Myocyte (in vitro differentiated cells): ENCODE measurements around the gene RFX2. TPM values are rescaled to one million over a fixed set of nuclear protein-coding genes. Genes with fewer than 3 reads are reported as not detected.
A peak's percentile ranks its signal among the peaks of the same experiment; 100 is the strongest.
"Not testable (repeated sequence)": the region's sequence is repeated elsewhere in the genome, so short reads cannot be mapped to it uniquely, and the experiment has no call there.

Experiments
- DNase-seq: peaks from one replicate; pipeline ENCODE4 v3.0.0-alpha.2; 2012; ENCODE audit warnings: low read depth
- total RNA-seq: library from RNA; depleted of rRNA; stranded (reverse); fragments of >200 nt; gene quantifications from 2 replicates; pipeline ENCODE4 v1.2.3, GENCODE V29; 2014

The RFX2 gene
- total RNA-seq, 1 donor from 2014 or later, result 5.8 TPM

DNA sequence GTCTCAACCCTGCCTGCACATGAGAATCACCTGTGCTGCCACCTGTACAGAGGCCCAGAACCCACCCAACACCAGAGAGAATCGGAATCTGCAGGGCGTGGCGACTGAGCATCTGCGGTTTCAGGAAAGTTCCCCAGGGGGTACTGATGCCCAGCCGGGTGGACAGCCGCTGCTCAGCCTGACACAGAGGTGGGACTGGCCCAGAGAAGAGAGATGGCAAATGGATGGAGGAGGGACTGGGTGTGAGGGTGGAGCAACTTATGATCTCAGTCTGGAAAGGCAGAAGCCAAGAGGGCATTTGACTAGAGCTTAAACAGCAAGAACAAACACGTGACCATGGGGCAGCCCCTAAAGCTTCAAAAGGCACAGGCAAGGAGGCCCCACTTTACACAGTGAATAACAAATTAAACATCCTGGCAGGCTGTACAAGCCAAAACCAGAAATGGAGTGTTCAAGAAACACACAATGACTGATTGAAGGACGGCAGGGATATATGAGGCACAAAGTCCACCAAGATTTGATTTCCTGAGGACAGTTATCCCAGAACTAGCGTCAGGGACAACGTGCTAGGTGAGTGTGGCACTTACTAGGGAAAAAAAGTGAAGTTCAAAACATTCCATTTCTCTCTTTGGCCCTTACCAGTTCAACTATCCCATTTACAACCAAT is 135.4 kb downstream of the RFX2 start:
- no peak for DNase-seq

DNA sequence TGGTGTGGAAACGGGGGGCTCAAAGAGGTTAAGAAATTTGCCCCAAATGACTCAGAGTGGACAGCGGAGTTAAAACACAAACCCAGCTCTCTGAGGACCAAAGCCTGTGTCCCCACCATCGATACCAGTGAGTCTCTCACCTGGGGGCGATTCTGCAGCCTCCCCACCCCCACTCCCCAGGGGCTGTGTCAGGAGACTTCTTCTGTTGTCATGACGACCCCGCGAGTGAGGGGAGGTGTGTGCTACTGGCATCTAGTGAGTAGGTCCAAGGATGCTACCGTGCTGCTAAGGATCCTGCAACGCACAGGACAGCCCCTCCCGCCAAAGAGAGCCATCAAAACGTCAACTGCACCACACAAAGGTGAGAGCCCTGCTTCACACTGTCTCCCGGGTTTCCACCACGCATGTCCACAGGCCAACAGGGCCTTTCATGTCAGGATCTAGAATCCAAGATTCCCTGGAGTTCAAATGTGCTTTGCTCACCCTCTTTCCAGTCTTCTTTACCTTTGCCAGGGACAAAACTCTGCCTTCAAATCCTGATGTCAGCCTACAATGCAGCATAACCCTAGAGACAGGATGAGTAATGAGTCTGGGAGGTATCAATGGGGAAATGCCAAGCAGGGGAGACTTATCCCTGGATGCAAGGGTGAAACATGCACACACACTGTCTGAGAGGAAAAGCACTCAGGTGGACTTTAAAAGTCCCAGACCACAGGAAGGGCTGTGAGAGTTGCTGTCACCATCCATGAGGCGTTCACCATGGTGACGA is 136.2 kb downstream of the RFX2 start:
- DNase-seq, result no peak

DNA sequence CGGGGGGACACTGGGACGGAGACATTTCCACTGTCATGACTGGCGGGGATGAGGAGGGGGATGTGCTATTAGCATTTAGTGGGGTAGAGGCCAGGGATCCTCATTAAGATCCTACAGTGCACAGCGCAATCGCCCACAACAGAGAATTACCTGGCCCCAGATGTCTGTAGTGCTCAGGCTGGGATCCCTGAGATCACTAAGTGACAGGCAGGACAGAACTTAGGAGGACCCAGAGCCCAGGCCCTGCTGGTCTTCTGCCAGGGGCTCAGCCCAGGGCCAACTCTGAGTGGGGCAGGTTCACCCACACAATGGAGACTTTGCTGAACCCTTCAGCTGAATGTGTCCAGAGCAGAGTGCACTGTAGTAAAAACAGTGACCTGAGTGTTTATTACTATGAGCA is 136.9 kb downstream of the RFX2 start:
- no peak for DNase-seq

DNA sequence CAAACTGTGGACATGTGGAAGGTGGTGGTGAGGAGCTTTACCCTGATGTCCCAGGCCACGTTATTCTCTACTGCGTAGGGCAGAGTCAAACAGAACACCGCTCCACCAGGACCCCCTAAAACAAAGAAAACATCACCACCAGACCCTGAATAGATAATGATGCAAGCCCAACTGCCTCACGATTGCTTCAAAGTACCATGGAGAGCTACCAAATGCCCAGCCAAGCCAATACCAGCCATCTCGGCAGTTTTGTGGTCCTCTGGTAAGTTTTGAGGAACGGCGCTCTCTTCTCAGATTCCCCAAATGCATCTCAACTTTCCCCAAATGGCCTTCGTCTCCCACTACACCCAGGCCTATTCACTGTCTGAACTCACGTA is 138.0 kb downstream of the RFX2 start:
- DNase-seq, result peak; percentile 37

DNA sequence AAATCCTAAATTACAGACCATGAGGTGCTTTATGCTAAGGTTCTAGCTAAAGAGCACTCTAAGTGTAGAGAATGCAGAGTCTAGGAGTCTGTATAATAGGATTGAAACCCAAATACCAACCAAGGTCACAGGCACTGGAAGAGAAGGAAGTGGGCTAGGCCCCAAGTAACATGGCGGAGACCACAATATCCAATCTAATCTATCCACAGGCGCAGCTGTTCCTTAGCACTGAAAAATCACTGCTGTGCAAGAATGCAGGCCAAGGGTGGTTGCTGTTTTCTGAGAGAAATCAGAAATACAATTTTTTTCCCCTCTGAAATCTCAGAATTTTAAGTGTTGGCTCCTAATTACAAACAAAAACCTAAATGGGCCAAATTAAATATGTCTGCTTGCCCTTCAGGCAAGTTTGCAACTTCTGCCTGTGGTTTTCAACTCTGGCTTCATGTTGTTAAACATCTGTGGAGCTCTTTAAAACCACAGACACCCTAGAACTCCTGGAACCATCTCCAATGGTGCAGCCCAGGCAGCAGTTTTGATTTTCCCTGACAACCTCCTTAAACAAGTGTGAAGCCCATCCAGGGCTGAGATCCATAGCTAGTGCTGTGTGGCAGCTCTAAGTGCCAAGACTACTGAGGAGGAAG is 138.5 kb downstream of the RFX2 start:
- peak; percentile 34 for DNase-seq

DNA sequence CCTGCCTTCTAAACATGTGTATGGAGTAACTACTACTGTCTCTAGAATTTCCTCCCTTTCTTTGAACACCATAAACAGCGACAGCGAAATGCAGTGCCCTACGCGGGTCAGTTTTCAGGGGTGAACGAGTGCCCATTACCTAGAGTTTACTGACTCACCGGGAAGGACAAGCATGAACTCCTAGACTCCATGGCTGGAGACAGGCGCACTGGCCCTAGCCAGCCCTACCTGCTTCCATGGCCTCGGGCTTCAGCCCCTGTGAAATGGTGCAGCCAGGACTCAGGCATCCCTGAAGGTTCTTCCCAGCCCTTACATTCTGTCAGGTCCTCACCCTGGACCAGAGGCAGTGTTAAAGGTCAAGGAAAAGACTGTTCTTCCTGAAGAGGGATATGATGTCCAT is 140.8 kb downstream of the RFX2 start:
- no peak for DNase-seq

DNA sequence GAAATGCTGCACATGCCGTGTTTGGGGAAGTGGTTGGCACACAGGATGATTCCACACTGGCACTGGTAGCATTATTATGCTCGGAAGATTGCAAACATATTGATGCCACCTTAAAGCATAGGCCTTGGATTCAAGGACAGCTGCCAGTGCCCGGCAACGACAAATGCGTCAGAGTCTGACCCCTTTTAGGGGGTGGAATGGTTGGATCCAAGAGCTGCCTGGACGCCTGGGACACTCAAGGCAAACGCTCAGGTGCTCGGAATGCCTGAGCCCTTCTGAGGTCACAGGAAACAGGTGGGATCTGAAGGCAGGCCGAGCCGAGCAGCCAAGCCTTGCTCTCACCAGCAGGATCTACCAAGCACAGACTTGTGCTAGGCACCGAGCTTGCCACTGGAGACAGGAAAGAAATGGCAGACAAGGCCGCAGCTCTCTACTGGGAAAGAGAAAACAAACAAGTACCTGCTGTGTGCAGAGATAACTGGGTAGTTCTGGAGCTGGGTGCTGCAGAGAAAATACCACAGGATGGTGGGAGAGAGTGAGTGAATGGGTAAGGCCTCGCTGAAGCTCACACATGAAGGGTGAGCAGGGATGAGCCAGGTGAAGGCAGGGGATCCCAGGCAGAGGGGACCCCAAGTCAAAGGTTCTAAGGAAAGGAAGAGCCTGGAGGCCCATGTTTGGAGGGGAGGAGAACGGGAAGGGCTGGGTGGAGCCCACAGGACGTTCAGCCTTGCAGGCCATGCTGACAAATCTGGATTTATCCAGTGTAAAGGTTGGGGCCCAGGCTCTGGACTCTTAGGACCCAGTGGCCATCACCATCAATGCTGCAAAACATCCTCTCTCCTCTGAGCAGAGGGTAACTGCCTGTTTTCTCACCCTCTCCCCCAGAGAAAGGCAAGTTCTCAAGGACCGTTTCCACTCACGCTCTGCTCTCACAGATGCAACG is 141.6 kb downstream of the RFX2 start:
- DNase-seq, result no peak

DNA sequence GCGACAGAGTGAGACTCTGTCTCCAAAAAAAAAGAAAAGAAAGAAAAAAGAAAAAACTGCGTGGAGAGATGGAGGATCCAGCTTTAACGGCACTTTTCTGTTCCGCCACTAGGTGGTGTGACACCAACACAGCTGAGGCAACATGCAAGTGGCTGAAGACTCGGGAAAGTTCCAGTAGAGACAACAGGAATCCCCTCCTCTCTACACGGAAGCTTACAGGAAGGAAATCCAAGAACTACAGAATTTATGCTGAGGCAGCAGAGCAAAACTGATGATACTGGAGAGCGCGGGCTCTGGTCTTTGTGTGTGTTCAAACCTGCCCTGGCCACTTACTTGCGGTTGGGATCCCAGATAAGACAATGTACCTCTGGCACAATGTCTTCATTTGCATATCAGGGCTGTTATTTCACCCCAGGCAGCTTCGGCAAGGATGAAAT is 142.3 kb downstream of the RFX2 start:
- DNase-seq, result peak; percentile 78

DNA sequence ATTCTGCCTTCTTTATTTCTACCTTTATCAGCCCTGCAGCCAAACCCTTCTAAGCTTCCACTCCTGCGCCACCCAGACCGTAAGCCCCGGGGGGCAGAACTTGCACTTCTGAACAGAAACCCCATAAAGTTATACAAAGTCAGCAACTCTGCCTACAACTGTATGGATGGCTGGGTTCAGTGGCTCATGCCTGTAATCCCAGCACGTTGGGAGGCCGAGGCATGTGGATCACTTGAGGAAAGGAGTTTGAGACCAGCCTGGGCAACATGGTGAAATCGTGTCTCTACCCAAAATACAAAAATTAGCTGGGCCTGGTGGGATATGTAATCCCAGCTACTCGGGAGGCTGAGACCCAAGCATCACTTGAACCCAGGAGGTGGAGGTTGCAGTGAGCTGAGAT is 142.7 kb downstream of the RFX2 start:
- no peak for DNase-seq

DNA sequence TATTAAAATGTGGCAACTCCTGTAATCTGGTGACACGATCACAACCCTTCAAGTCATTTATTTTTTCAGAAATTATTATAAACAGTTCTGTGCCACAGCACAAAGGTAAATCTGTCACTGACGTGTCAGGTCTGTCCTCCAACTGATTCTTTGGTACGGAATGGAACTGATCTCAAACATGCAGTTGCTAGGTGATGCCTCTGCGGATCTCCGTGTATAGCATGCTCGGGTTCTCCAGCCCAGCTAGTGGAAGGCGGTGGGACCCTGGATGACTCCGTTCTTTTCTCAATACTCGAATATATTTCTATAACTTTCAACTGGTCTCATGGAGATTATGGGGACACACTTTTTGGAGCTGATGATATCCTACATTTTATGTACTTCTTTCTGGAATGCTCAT is 143.4 kb downstream of the RFX2 start:
- no peak for DNase-seq

DNA sequence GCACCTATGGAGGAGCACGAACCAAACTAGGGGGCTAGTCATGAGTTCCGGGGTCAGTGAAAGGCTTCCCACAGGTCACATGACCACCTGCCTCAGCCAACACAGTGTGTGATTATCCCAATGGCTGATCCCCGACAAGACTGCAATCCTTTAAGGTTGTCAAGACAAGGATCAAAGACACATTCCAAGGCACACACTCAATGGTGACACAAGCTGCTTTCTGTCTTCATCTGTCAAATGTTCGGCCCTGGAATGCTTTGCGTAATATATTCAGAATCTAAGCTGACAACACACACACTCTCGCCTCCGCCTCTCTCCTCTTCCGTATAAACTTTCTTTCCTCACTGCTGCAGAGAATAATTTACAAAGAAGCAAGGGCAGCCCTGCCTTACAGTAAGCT is 144.1 kb downstream of the RFX2 start:
- DNase-seq, result no peak

DNA sequence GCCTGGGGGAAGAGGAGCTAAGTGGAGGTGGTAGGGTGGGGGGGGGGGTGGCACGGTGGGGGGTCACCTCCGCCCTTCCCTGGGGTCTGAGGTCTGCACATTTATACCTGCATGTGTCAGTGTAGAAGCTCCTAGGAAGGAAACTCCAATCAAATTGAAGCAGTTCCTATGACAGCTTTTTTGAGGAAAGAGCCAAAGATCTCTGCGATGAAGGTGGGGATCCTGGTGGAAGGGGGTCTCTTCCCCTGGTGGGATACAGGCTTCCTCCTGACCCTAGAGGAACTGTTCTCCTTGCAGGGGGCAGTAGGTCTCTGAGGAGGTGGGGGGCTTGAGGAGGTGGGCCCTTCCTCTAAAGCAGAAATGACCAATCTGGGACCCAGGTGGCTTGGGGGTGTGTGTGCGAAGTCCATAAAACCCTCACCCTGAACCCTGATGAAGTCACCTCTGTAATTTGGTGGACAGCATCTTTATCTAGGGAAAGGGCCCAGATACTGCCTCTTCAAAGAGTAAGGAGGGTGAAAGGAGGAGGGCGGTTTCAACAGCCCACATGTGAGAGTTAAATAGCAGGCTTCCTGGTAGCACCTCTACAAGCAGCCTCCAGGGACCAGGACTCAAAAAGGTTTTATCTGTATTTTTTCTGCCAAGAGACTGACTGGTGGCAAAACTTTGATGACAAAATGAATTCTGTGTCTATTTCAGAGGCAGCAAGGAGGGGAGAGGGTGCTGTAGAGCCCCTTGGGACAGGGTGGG is 145.3 kb downstream of the RFX2 start:
- no peak for DNase-seq

DNA sequence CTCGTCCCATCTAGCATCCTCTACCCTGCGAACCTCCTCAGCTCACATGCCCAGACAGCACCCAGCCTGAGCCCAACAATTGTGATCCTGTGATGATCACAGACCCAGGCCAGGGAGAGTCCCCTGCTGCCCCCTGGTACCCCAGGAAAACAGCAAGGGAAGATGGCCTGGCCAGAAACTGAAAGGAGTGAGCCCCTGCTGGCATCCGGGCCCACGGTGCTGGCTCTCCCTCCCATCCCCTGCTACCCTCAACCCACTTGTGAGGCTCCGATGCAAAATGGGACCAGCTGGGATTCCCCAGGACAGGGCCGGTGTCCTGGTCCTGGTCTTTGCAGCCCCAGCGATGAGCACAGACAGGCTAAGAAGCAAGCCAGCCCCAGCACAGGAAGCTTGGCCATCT is 146.4 kb downstream of the RFX2 start:
- no peak for DNase-seq

DNA sequence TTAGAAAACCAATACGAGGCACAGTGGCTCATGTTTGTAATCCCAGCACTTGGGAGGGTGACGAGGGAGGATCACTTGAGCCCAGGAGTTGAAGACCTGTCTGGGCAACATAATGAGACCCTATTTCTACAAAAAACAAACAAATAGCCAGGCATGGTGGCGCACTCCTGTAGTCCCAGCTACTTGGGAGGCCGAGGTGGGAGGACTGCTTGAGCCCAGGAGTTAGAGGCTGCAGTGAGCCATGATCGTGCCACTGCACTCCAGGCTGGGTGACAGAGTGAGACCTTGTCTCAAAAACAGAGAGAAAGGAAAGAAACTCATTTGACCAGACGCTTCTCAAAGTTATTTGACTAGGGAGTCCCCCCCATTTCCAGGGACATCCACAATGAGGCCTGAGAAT is 147.0 kb downstream of the RFX2 start:
- DNase-seq, result not testable (repeated sequence)

DNA sequence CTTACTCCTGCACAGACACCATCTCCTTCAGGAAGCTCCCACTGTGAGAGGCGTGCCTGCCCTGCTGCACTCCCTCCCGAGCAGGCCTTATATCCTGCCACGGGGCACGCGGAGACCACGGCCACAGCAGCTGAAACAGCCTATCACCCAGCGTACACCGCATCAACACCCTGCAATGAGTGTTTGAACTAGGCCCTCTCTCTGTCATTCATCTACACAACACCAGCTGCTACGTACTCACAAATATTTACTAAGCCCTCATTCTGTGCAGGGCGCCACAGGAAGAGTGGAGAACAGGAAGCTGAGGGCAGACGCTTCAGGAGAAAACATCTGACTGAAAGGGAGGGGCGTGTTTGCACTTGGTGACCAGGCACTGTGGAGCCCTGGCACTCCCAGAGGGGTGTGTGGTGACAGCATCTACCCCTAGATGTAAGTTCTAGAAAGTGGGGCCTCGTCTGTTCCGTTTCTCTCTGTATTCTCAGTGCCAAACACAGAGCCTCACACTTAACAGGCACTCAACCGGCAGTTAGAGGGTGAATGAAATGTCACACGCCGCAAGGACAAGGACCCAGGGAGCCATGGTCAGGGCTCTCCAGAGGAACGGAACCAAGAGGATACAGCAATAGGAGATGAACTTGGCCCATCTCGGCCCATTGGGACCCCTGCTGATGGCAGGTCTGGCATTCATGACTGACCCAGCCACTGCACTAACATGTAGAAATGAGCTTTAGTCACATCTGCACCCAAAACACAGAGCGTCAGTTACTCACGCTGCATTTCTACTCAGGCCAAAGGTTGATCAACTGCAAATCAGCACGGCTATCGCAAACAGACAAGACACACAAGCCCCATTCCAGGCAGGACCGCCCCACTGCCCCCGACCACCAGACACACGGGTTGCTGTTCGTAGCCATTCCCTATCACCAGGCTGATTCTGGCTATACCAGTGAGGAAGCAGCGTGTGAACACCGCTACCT is 148.0 kb downstream of the RFX2 start:
- peak; percentile 92 for DNase-seq

DNA sequence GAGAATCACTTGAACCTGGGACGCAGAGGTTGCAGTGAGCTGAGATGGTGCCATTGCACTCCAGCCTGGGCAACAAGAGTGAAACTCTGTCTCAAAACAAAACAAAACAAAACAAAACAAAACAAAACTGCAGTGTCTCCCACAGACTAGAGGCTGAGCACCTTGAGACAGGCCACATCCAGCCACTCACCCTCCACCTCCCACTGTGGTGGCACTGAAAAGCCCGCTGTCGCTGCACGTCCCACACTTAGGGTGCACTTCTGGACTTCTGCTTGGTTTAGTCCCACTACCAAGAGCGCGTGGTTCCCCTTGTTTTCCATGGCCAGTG is 148.7 kb downstream of the RFX2 start:
- DNase-seq, result not testable (repeated sequence)

DNA sequence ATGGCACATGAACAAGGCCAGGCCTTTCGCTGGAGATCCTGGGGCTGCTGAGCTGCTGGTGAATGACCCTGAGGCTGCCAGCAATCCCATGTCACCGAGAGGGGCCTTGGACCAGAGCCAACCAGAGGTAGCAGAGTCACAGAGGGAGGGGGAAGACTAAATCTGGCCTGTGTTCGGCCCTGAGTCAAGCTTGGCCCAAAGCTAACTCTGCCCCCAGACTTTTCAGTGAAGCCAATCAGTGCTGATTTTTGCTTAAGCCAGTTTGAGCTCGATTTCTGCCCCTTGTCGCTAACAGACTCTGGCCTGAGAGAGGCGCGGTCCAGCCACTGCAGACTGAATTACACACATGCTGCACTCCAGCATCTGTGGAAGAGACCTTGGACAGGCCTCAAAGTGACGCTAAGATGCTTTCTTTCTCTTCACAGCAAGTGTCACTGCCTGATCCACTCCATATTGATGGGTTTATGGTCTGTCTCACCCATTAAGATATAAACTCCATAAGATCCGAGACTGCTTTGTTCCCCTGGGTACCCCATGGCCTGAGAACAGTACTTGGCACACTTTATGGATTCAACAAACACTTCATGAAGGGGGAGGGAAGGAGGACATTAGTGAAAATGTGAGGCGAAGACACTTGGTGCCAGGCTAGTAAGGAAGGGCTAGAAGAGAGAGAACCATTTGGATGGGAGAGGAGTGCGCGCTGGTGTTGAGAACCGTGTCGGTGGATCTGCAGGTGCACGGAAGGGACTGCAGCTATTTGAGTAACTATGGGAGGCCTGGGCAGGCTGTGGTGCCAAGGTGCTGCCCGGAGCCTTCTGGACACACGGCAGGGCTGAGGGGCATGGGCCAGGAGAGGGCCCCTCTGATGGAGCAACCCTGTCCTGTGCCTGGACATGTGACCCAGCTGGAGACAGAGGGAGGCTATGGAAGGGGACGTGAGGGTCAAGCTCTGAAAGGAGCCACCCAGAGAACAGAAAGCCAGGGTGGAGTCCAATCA is 150.0 kb downstream of the RFX2 start:
- DNase-seq, result no peak

DNA sequence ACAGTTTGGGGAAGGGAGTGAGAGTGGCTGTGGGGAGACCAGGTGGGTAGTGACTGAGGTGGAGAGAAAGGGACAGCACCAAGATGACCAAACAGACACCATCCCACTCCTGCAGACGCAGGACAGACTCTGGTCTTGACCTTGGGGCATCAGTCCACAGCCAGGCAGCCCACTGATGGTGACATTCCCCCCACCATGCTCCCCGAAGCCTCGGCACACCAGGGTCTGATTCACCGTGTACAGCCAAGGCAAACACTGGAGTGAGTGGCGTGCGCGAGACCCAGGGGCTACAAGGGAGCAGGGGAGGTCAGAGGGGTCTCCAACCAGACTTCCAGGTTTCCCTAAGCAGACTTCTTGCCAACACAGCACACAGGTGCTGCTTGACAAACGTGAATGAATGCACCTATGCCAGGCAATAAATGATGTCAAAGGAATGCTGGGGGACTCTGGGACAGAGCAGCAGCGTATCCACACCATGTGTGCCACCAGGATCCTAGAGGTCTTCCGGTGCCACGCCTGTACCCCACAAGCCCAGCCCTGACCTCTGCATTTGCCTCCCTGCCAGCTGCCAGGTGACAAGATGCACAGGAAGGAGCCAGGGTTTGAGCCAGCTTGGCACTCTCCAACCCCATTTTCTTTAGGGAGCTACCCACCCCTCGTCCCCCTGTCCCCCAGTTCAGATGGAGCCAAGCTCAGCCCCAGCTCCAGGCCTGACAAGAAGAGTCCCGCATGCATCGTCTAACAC is 150.9 kb downstream of the RFX2 start:
- no peak for DNase-seq
